HG02759 (cell line): ENCODE data around the gene DCDC2B.
"Not testable (repeated sequence)": the region's sequence is repeated elsewhere in the genome, so short reads cannot be mapped to it uniquely, and the experiment has no call there.

Experiments
- ATAC-seq: cut with Tn5 transposase; IDR thresholded peaks from one replicate; pipeline ENCODE4 v1.9.1; 2021; ENCODE audit warnings: mild to moderate bottlenecking, moderate library complexity; ENCODE audit not compliant: unreplicated experiment

The DCDC2B gene

DNA sequence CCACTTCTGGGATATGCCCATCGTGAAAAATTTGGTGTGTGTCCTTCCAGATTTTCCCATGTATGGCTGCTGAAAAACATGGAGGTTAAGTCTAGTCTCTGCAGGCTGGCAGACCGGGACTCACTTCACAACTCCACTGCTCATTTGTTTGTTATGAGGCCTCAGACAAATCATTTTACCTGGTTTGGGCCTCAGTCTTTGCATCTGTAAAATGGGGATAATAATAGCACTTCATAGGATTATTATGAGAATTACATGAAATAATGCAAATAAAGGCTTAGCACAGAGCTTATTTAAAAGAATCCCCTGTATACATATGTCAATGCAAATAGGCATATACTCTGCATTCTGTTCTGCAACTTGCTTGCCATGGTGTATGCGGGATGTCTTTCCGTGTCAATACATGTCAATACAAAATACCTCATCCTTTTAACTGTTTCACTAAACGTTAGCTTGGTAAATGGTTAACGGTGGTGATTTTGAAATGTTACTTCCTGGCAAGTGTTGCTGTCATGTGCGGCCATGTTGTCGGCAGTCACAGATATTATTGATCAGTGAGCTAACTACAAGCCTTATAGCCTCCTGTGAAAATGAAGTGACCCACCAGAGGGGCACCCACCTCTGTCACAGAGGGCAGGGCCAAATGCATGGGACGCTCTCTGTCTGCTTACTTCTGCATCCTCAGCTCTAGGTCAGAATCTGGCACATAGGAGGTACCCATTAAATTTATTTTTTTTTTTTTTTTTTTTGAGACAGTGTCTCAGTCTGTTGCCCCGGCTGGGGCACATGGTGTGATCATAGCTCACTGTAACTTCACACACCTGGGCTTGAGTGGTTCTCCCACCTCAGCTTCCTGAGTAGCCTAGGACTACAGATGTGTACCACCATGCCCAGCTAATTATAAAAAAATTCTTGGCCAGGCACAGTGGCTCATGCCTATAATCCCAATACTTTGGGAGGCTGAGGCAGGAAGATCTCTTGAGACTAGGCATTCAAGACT is 46.5 kb downstream of the DCDC2B start:
- no peak for ATAC-seq

DNA sequence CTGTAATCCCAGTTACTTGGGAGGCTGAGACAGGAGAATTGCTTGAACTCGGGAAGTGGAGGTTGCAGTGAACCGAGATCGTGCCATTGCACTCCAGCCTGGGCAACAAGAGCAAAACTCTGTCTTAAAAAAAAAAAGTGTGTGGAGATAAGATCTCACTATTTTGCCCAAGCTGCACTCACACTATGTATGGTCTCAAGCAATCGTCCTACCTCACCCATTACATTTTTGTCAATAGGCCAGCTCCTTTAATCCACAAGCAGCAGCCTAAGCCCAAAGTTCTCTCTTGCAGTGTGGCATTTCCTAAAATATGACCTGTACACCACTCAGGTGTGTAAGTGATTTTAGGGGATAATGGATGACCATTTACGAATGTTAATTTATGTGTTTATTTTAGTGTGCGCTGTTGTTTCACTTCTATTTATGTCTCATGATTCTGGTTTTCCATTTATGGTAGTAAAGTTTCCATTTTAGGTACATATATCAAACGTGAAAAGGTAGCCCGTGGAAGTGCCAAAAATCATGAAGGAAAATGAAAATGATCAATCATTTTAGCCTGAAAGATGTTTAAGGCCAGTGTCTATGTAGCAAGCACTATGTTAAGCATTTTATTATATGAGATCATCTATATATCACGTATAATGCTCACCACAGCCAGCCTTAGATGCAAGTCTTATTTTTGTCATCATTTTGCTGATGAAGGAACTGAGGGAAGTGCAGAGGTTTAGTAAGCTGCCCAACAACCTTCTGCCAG is 47.8 kb downstream of the DCDC2B start:
- no peak for ATAC-seq

DNA sequence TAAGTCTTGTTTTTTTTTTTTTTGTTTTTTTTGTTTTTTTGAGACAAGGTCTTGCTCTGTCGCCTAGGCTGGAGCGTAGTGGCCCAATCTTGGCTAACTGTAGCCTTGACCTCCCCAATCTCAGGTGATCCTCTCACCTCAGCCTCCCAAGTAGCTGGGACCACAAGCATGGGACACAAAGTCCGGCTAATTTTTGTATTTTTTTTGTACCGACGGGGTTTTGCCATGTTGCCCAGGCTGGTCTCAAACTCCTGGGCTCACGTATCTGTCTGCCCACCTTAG is 48.3 kb downstream of the DCDC2B start:
- ATAC-seq = no peak

DNA sequence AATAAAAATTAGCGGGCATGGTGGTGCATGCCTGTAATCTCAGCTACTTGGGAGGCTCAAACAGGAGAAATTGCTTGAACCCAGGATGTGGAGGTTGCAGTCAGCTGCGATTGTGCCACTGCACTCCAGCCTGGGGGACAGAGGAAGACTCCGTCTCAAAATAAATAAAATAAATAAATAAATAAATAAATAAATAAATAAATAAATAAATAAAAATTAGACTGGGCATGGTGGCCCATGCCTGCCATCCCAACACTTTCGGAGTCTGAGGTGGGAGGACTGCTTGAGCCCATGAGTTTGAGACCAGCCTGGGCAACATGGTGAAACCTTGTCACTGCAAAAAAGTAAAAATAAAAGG is 54.3 kb downstream of the DCDC2B start:
- not testable (repeated sequence) for ATAC-seq

DNA sequence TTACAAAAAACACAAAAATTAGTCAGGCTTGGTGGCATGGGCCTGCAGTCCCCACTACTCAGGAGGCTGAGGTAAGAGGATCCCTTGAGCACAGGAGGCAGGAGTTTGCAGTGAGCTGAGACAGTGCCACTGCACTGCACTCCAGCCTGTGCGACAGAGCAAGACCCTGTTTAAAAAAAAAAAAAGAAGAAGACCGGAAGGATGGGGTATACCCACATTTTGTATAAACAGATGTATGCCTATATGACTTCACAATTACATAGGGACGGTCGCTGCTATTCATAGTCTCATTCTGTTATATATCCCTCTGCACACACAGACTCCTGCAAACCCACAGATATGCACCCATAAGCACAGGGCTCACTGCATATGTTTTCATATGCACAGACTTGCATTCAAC is 54.9 kb downstream of the DCDC2B start:
- ATAC-seq = no peak
